ENCODE measurements around the gene SRC. TPM values are rescaled to one million over a fixed set of nuclear protein-coding genes. Genes with fewer than 3 reads are reported as not detected.

SRC gene
- total RNA-seq, 4 donors from 2014 or later = 1.0 to 2.3 (median 1.8) TPM

DNA sequence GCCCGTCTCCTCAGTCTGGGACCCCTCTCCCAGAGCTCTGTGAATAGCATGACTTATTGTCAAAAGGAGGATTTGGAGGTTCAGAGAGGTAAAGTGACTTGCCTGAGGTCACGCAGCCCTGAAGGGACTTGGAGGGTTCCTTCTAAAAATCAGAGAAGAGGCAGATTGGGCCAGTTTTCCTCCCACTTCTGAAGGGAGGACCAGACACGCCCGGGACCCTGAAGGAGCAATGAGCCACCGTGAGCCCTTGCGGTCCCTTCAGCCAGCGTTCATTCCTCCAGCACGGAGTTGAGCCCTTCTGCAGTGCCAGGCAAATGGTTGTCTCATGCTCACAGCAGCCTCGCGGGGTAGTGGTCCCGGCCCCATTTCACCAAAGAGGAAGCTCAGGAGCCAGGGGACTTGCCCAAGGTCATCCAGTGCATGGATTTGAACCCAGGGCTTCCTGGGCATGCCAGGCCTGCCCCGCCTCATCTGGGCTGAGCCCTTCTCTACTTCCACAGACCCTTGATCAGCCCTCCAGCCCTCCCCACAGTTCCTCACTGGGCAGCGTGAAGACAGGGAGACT is 7.4 kb downstream of the SRC start:
- H3K9me3 ChIP-seq = no peaks in the 10 kb centered on the region
- in situ Hi-C loops (cut with MboI; ENCODE audit: low sequenced_read_pairs in 4 of 4) = no loop called here
- no peak overlapping the region for H3K4me3 ChIP-seq
- H3K4me1 ChIP-seq = peaks cover 4 to 9% of the 10 kb centered on the region in 2 donors
- no peak for ATAC-seq
- TF ChIP-seq POLR2A (IDR thresholded peaks at IDR 0.05) = no peak
- TF ChIP-seq, protein P1, sequence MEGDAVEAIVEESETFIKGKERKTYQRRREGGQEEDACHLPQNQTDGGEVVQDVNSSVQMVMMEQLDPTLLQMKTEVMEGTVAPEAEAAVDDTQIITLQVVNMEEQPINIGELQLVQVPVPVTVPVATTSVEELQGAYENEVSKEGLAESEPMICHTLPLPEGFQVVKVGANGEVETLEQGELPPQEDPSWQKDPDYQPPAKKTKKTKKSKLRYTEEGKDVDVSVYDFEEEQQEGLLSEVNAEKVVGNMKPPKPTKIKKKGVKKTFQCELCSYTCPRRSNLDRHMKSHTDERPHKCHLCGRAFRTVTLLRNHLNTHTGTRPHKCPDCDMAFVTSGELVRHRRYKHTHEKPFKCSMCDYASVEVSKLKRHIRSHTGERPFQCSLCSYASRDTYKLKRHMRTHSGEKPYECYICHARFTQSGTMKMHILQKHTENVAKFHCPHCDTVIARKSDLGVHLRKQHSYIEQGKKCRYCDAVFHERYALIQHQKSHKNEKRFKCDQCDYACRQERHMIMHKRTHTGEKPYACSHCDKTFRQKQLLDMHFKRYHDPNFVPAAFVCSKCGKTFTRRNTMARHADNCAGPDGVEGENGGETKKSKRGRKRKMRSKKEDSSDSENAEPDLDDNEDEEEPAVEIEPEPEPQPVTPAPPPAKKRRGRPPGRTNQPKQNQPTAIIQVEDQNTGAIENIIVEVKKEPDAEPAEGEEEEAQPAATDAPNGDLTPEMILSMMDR (IDR thresholded peaks at IDR 0.05 in 4 of 5, conservative IDR thresholded peaks at IDR 0.05 in 1 of 5) = no peak
- intact Hi-C loops (cut with DNase I; ENCODE audit: low total_unique reads) = no loop called here
- H3K27me3 ChIP-seq = no peaks in the 10 kb centered on the region
- H3K27ac ChIP-seq = no peak overlapping the region
- H3K36me3 ChIP-seq = no peaks in the 10 kb centered on the region
- no peak for DNase-seq

DNA sequence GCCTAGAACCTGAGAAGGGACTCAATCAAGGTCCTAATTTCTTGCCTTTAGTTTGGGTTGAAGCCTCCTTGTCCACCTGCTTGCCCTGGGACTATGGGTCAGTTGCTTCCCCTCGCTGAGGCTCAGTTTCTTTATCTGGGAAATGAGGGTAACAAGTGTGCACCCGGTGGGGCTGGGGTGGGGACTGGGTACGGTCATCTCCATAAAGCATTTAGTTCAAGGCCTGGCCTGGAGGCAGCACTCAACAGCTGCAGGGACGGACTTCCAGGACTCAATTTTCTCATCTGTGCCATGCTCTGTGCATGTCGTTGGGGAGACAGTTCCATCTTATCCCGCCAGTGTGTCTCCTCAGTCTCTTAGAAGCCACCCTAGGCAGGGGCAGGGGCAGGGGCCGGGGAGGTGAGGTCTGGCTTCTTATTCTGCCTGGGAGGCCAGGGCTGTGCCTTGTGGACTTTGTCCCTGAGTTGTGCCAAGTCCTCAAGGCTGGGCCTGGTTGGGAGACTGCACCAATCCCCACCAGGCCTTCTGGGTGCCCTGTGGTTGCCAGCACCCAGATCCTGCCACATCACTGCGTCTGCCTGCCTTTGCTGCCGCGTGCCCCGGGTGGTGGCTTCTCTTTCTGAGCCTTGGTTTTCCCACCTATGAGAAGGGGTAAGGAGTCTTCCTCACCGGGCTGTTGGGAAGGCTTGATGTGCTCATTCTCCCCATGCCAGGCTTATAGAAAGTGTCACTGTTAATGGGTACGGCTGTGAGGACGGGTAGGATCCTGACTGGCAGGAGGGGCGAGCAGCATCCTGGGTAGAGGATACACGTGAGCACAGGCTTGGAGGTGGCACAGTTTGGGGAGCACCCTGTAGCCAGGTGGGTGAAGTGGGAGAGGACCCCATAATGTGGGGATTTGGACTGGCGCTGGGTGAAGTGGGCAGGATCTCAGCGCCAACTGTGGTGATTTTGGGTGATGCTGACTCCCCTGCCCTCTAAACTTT is 8.6 kb downstream of the SRC start:
- DNase-seq (no peak), ATAC-seq (no peak)
- H3K4me3 ChIP-seq = no peak overlapping the region
- peaks cover 4 to 9% of the 10 kb centered on the region in 2 donors for H3K4me1 ChIP-seq
- intact Hi-C loops (cut with DNase I; ENCODE audit: low total_unique reads) (no loop called here), in situ Hi-C loops (cut with MboI; ENCODE audit: low sequenced_read_pairs in 4 of 4) (no loop called here)
- H3K27ac ChIP-seq = no peak overlapping the region
- no peaks in the 10 kb centered on the region for H3K9me3 ChIP-seq
- no peaks in the 10 kb centered on the region for H3K27me3 ChIP-seq
- no peaks in the 10 kb centered on the region for H3K36me3 ChIP-seq
- TF ChIP-seq, protein P1 (IDR thresholded peaks at IDR 0.05 in 4 of 5, conservative IDR thresholded peaks at IDR 0.05 in 1 of 5) = no peak
- no peak for TF ChIP-seq POLR2A (IDR thresholded peaks at IDR 0.05)

GRCh38 chr20:37355252-37356180 is 9.6 kb downstream of the SRC start:
- peak in 1 of 2 donors; percentile 41 for ATAC-seq
- no peak overlapping the region for H3K27ac ChIP-seq
- DNase-seq = no peak
- in situ Hi-C loops (cut with MboI; ENCODE audit: low sequenced_read_pairs in 4 of 4) = no loop called here
- no peaks in the 10 kb centered on the region for H3K27me3 ChIP-seq
- H3K9me3 ChIP-seq = no peaks in the 10 kb centered on the region
- no peak overlapping the region for H3K4me3 ChIP-seq
- H3K4me1 ChIP-seq = peaks cover 4 to 9% of the 10 kb centered on the region in 2 donors
- TF ChIP-seq, protein P1 (IDR thresholded peaks at IDR 0.05 in 4 of 5, conservative IDR thresholded peaks at IDR 0.05 in 1 of 5) = no peak
- no peaks in the 10 kb centered on the region for H3K36me3 ChIP-seq
- intact Hi-C loops (cut with DNase I; ENCODE audit: low total_unique reads) = no loop called here

DNA sequence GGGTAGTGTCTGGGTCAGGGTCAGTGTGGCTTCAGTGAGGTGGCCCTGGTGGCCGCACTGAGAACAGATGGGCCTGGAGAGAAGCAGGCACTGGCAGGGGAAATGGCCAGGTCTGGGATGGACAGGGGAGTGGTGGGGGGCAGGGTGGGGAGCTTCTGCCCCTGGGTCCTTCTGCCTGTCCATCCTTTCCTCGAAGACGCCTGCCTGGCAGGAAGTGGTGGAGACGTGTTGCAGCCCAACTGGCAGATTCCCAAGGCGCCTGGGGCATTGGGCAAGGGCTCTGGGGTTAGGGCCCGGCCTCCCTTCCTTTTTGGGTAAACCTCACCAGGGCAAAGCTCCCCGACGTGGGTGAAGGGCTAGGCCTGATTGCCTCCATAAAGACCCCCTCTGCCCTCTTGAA is 10.4 kb downstream of the SRC start:
- in situ Hi-C loops (cut with MboI; ENCODE audit: low sequenced_read_pairs in 4 of 4) (no loop called here), intact Hi-C loops (cut with DNase I; ENCODE audit: low total_unique reads) (no loop called here)
- H3K27ac ChIP-seq = no peak overlapping the region

More for the DNA sequence above, 10.4 kb downstream of the SRC start:
- Histone ChIP-seq H3K9me3 (no peaks in the 10 kb centered on the region), H3K27me3 (no peaks in the 10 kb centered on the region), H3K4me3 (no peak overlapping the region), H3K36me3 (no peaks in the 10 kb centered on the region), H3K4me1 (peaks cover 4 to 9% of the 10 kb centered on the region in 2 donors)
- TF ChIP-seq, protein P1 (IDR thresholded peaks at IDR 0.05 in 4 of 5, conservative IDR thresholded peaks at IDR 0.05 in 1 of 5) = no peak
- no peak for TF ChIP-seq POLR2A (IDR thresholded peaks at IDR 0.05)
- ATAC-seq (no peak), DNase-seq (peak; percentile 23 to 43)

Data from gastrocnemius medialis (tissue), 4 donors.